WTC11 (cell line): Measurements from ENCODE around the gene PPP1R16B. TPM values are rescaled to one million over a fixed set of nuclear protein-coding genes. Genes with fewer than 3 reads are reported as not detected.

ENCODE experiments used
- ATAC-seq: fragments of 200-7000 bp; cut with Tn5 transposase; 2 replicates; pipeline ENCODE4 v1.10.0; 2021; ENCODE audit warnings: mild to moderate bottlenecking, moderate library complexity
- CTCF ChIA-PET: fragments of 300-600 bp; sonication (Branson Sonifier 250); formaldehyde crosslinking; loops from one replicate; lab custom pipeline; 2021; ENCODE audit warnings: antibody characterized with exemption; lab: Charles Lee
- POLR2A ChIA-PET: fragments of 350-600 bp; sonication (Branson Sonifier 250); formaldehyde crosslinking; loops from one replicate; lab custom pipeline; 2021; ENCODE audit warnings: antibody characterized with exemption; lab: Charles Lee
- DNase-seq: peaks from one replicate; pipeline ENCODE4 v3.0.0; 2021; ENCODE audit warnings: low spot score
- H3K27ac Mint-ChIP-seq: 2 replicates; pipeline ENCODE4 v1.8.0; 2021; ENCODE audit warnings: mixed read lengths
- H3K27me3 Mint-ChIP-seq: 2 replicates; pipeline ENCODE4 v1.8.0; 2021; ENCODE audit warnings: low read depth, mild to moderate bottlenecking, moderate library complexity, mixed read lengths
- H3K36me3 Mint-ChIP-seq: 2 replicates; pipeline ENCODE4 v1.8.0; 2021; ENCODE audit warnings: mixed read lengths
- H3K4me1 Mint-ChIP-seq: 2 replicates; pipeline ENCODE4 v1.8.0; 2022; ENCODE audit warnings: mixed read lengths
- H3K4me3 Mint-ChIP-seq: 2 replicates; pipeline ENCODE4 v1.8.0; 2021; ENCODE audit warnings: mild to moderate bottlenecking, moderate library complexity, mixed read lengths
- H3K9me3 Mint-ChIP-seq: 2 replicates; pipeline ENCODE4 v1.8.0; 2021; ENCODE audit warnings: mixed read lengths
- FOXP1 ChIP-seq: sonication (generic); formaldehyde crosslinking; IDR thresholded peaks from 2 replicates; pipeline ENCODE4 v1.8.0; 2022; ENCODE audit warnings: missing genetic modification reagents, mild to moderate bottlenecking, moderate library complexity, borderline replicate concordance
- GABPB1 ChIP-seq: sonication (generic); formaldehyde crosslinking; IDR thresholded peaks from 2 replicates; pipeline ENCODE4 v1.8.1; 2023; ENCODE audit warnings: mild to moderate bottlenecking, missing genetic modification reagents
- SMAD3 ChIP-seq: sonication (generic); formaldehyde crosslinking; IDR thresholded peaks from 2 replicates; pipeline ENCODE4 v1.8.0; 2022; ENCODE audit warnings: missing genetic modification reagents, mild to moderate bottlenecking, borderline replicate concordance
- ZNF121 ChIP-seq: sonication (generic); formaldehyde crosslinking; IDR thresholded peaks from 2 replicates; pipeline ENCODE4 v1.8.0; 2023; ENCODE audit warnings: missing genetic modification reagents
- ZNF671 ChIP-seq: fragments of 250-450 bp; sonication (Bioruptor Pico); IDR thresholded peaks from 2 replicates; pipeline ENCODE4 v1.8.0; 2021; ENCODE audit warnings: mild to moderate bottlenecking
- total RNA-seq: library from RNA; stranded (reverse); gene quantifications from 3 replicates; pipeline ENCODE4 v1.2.3, GENCODE V29; 2021
- TF ChIP-seq, protein P1 (sequence below): sonication (generic); formaldehyde crosslinking; IDR thresholded peaks from 2 replicates; pipeline ENCODE4 v1.8.0; 2022; ENCODE audit warnings: mild to moderate bottlenecking, missing genetic modification reagents
- TF ChIP-seq, protein P2 (sequence below): sonication (generic); formaldehyde crosslinking; IDR thresholded peaks from 2 replicates; pipeline ENCODE4 v1.8.0; 2022; ENCODE audit warnings: mild to moderate bottlenecking, missing genetic modification reagents
- TF ChIP-seq, protein P3 (sequence below): sonication (generic); formaldehyde crosslinking; conservative IDR thresholded peaks from 2 replicates; pipeline ENCODE4 v1.8.1; 2023; ENCODE audit warnings: mild to moderate bottlenecking, low read depth, missing genetic modification reagents, moderate library complexity
- TF ChIP-seq, protein P4 (sequence below): sonication (generic); formaldehyde crosslinking; IDR thresholded peaks from 2 replicates; pipeline ENCODE4 v1.8.0; 2022; ENCODE audit warnings: missing genetic modification reagents

The PPP1R16B gene
- total RNA-seq, 1 experiment from 2014 or later = 12.0 TPM

DNA sequence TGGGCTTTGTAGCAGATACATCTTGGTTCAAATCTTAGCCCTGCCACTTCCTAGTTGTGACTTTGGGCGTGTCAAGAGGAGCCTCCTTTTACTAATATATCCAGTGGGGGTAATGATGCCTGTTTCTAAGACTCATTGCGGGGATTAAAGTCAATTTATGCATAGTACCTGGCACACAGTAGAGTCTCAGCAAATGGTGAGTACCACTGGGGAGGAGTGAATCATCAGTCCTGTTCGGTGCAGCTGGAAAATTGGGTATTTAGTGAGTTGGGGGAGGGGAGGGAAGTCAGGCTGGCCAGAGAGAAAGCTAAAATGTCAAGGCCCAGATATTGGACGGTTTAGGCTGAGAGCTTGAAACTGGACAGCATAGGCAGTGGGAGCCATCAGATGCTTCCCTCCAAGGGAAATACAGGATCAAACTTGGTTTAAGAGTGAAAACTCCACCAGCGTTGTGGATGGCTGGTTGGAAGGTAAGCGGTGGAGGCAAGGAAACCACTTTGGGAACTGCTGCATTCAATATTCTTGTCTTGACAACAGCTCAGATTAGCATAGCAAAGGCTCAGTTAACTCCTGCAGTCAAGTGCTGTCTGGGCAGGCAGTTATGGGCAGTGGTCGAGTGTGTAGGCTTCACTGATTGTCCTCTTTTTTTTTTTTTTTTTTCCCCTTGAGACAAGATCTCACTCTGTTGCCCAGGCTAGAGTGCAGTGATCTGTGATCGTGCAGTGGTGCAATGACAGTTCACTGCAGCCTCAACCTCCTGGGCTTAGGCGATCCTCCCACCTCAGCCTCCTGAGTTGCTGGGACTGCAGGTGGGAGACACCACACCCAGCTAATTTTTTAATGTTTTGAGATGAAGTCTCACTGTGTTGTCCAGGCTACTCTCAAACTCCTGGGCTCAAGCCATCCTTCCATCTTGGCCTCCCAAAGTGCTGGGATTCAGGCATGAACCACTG is 12.9 kb downstream of the PPP1R16B start:
- Mint-ChIP-seq H3K9me3 (peaks cover 4% of the 10 kb centered on the region; the same call in 1 of the 2 replicates), H3K36me3 (peaks cover 5% of the 10 kb centered on the region), H3K4me3 (peak overlapping the region; percentile 4), H3K27me3 (no peaks in the 10 kb centered on the region), H3K4me1 (peaks cover 35% of the 10 kb centered on the region), H3K27ac (peak overlapping the region; percentile 29; the same call in 1 of the 2 replicates)
- ChIA-PET CTCF (interaction anchor here (0.6 to 2.3 kb wide), 7 partner anchors 12 to 259 kb away, joined by 3 to 11 read pairs (median 6); partner anchors contain the start of genes FAM83D and PPP1R16B), POLR2A (interaction anchor here (0.6 to 1.3 kb wide), 2 partner anchors 12 to 150 kb away, joined by 3 to 4 read pairs; no protein-coding TSS in a partner anchor)
- TF ChIP-seq ZNF671 (CRISPR knock-in tag) (no peak), ZNF121 (peak; percentile 98)
- peak; percentile 83 for ATAC-seq
- DNase-seq = no peak

DNA sequence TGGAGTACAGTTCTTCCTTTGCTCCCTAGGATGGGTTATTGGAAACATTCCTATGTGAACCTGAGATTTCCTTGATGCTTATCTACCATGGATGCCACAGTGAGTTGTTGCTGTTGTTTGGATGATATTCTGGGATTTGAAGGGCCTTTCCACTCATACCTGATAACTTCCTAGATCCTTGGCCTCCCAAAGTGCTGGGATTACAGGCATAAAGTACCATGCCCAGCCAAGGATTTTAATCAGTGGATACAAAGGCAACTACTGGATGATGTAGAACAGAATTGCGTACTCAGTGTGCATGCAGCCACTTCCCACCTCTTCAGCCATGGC is 20.0 kb downstream of the PPP1R16B start:
- CTCF ChIA-PET = interaction anchor here (0.8 to 1.4 kb wide), 3 partner anchors 19 to 68 kb away, joined by 3 to 5 read pairs (median 3); no protein-coding TSS in a partner anchor

DNA sequence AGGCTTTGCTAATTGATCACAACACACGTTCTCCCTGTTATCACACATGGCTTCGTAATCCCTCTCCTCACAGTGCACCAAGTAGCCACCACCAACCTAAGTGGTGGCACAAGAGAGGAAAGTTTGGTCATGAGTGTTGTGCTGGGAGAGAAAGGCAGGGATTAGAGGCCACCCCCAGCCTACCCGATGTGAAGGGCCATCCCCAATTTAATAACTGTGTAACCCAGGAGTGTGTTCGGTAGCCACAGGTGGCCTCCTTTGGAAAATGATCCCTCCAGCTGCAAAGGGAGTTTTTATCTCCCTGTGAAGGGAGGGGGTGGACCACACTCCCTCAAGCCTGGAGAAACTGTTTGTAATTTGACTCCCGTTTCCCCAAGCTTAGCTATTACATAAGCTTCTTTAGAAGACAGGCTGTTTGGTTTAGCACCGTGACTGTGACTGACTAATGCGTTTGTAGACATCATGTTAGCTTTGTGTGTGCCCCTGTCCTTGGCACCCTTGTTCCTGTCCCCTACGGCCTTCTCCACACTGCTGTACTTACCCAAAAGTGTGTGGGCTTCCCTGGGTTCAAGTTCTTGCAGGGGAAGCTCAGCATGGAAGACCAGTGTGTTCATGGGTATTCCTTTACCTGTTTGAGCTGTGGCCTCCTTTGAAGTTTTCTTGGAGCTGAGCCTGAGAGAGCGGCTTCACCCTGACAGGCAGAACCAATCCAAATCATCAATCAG is 20.6 kb downstream of the PPP1R16B start:
- Mint-ChIP-seq H3K4me1 (peaks cover 33% of the 10 kb centered on the region), H3K9me3 (peaks cover 2% of the 10 kb centered on the region; the same call in 1 of the 2 replicates), H3K36me3 (peaks cover 1% of the 10 kb centered on the region; the same call in 1 of the 2 replicates), H3K4me3 (no peak overlapping the region), H3K27me3 (no peaks in the 10 kb centered on the region), H3K27ac (peak overlapping the region; percentile 50)
- POLR2A ChIA-PET = no interaction called here
- DNase-seq (no peak), ATAC-seq (peak; percentile 79)
- CTCF ChIA-PET = interaction anchor here (0.8 to 1.4 kb wide), 4 partner anchors 19 to 67 kb away, joined by 3 to 5 read pairs (median 4); partner anchors contain the start of gene PPP1R16B
- TF ChIP-seq, protein P1, sequence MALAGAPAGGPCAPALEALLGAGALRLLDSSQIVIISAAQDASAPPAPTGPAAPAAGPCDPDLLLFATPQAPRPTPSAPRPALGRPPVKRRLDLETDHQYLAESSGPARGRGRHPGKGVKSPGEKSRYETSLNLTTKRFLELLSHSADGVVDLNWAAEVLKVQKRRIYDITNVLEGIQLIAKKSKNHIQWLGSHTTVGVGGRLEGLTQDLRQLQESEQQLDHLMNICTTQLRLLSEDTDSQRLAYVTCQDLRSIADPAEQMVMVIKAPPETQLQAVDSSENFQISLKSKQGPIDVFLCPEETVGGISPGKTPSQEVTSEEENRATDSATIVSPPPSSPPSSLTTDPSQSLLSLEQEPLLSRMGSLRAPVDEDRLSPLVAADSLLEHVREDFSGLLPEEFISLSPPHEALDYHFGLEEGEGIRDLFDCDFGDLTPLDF (CRISPR knock-in tag) = no peak
- TF ChIP-seq FOXP1 (CRISPR knock-in tag) (no peak), SMAD3 (CRISPR knock-in tag) (no peak), GABPB1 (CRISPR knock-in tag) (peak; percentile 93)
- TF ChIP-seq, protein P2, sequence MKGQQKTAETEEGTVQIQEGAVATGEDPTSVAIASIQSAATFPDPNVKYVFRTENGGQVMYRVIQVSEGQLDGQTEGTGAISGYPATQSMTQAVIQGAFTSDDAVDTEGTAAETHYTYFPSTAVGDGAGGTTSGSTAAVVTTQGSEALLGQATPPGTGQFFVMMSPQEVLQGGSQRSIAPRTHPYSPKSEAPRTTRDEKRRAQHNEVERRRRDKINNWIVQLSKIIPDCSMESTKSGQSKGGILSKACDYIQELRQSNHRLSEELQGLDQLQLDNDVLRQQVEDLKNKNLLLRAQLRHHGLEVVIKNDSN (CRISPR knock-in tag) = no peak
- TF ChIP-seq, protein P3, sequence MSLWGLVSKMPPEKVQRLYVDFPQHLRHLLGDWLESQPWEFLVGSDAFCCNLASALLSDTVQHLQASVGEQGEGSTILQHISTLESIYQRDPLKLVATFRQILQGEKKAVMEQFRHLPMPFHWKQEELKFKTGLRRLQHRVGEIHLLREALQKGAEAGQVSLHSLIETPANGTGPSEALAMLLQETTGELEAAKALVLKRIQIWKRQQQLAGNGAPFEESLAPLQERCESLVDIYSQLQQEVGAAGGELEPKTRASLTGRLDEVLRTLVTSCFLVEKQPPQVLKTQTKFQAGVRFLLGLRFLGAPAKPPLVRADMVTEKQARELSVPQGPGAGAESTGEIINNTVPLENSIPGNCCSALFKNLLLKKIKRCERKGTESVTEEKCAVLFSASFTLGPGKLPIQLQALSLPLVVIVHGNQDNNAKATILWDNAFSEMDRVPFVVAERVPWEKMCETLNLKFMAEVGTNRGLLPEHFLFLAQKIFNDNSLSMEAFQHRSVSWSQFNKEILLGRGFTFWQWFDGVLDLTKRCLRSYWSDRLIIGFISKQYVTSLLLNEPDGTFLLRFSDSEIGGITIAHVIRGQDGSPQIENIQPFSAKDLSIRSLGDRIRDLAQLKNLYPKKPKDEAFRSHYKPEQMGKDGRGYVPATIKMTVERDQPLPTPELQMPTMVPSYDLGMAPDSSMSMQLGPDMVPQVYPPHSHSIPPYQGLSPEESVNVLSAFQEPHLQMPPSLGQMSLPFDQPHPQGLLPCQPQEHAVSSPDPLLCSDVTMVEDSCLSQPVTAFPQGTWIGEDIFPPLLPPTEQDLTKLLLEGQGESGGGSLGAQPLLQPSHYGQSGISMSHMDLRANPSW = no peak

More for the DNA sequence above, 20.0 kb downstream of the PPP1R16B start:
- Mint-ChIP-seq H3K4me1 (peaks cover 33% of the 10 kb centered on the region), H3K9me3 (peaks cover 4% of the 10 kb centered on the region; the same call in 1 of the 2 replicates), H3K36me3 (peaks cover 3% of the 10 kb centered on the region; the same call in 1 of the 2 replicates), H3K27ac (peak overlapping the region; percentile 50; the same call in 1 of the 2 replicates)
- POLR2A ChIA-PET = no interaction called here
- TF ChIP-seq, protein P4, sequence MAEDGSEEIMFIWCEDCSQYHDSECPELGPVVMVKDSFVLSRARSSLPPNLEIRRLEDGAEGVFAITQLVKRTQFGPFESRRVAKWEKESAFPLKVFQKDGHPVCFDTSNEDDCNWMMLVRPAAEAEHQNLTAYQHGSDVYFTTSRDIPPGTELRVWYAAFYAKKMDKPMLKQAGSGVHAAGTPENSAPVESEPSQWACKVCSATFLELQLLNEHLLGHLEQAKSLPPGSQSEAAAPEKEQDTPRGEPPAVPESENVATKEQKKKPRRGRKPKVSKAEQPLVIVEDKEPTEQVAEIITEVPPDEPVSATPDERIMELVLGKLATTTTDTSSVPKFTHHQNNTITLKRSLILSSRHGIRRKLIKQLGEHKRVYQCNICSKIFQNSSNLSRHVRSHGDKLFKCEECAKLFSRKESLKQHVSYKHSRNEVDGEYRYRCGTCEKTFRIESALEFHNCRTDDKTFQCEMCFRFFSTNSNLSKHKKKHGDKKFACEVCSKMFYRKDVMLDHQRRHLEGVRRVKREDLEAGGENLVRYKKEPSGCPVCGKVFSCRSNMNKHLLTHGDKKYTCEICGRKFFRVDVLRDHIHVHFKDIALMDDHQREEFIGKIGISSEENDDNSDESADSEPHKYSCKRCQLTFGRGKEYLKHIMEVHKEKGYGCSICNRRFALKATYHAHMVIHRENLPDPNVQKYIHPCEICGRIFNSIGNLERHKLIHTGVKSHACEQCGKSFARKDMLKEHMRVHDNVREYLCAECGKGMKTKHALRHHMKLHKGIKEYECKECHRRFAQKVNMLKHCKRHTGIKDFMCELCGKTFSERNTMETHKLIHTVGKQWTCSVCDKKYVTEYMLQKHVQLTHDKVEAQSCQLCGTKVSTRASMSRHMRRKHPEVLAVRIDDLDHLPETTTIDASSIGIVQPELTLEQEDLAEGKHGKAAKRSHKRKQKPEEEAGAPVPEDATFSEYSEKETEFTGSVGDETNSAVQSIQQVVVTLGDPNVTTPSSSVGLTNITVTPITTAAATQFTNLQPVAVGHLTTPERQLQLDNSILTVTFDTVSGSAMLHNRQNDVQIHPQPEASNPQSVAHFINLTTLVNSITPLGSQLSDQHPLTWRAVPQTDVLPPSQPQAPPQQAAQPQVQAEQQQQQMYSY (CRISPR knock-in tag) = no peak
- TF ChIP-seq, all 79 proteins: peak for 0
- Mint-ChIP-seq H3K27me3 (no peaks in the 10 kb centered on the region), H3K4me3 (no peak overlapping the region)
- DNase-seq (no peak), ATAC-seq (no peak)
